Erythroblast (primary cell): ENCODE results near the gene SGK1.

Experiments
- GATA1 ChIP-seq: IDR thresholded peaks from 2 replicates; pipeline ENCODE4 v1.6.1; 2011; ENCODE audit warnings: low read depth, mild to moderate bottlenecking, control low read depth, low read length, moderate library complexity
- POLR2A ChIP-seq: IDR thresholded peaks from 2 replicates; pipeline ENCODE4 v1.6.1; 2011; ENCODE audit warnings: mild to moderate bottlenecking, low read length

DNA sequence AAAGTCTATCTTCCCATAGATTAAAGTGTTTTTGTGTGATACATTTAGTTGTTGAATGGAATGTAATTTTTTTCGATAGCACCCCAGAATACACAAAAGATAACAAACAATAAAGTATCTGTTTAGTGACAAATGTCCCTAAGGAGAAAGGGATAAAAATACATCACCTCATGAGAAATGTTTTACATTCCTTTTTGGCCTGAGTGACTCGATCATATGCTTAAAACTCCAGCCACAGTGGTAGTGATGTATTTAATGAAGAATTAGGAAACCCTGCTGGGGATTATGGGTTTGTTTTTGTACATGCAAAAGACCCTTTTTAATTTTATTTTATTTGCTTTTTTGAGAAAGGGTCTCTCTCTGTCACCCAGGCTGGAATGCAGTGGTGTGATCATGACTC is 4.3 kb upstream of the SGK1 start:
- no peak for TF ChIP-seq POLR2A
- no peak for TF ChIP-seq GATA1
